ENCODE results near the gene SMKR1. TPM values are rescaled to one million over a fixed set of nuclear protein-coding genes. Genes with fewer than 3 reads are reported as not detected.
"Not testable (repeated sequence)": the region's sequence is repeated elsewhere in the genome, so short reads cannot be mapped to it uniquely, and the experiment has no call there.

SMKR1 gene
- polyA plus RNA-seq, 1 experiment, result 0.24 TPM

DNA sequence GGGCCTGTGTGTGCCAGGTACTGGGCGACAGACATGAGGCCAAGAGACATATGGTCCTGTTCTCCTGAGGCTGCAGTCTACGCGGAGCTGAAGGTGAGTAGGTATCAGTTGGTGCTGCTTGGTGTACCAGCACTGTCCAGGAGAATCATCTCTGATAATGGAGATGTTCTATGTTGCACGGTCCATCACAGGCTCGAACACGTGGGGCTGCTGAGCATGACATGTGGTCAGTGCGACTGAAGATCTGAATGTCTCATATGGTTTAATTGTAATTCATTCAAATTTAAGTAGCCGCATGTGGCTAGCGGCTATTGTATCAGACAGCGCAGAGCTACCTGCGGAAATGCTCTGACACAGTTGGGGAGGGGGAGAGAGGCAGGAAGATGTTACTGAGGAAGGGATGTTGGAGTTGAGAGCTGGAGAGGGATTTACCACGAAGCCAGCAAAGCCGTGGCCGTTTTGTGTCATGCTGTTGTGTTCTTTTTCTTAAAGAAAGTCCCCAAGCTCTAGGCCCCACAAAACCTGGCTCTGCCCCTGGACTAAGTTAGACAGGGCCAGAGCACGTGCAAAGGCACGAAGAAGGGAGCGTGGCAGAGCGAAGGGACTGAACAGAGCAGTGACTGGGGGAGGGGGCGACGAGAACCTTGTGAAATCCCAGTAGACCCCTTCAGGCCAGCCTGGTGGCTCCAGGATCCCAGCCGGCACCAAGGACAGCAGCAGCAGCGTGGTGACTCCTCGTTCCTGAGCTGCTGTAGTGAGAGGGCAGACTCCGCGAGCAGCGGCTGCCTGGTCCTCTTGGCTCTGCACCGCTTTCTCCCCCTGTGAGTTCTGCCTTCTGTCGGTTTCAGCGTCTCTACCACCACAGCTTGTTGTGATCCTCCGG lies 20.0 kb downstream of the SMKR1 start:
- H3K27me3 ChIP-seq (ENCODE audit: control insufficient read depth, insufficient read depth, low read length), result peaks cover 20% of the 10 kb centered on the region
- TF ChIP-seq, protein P1, sequence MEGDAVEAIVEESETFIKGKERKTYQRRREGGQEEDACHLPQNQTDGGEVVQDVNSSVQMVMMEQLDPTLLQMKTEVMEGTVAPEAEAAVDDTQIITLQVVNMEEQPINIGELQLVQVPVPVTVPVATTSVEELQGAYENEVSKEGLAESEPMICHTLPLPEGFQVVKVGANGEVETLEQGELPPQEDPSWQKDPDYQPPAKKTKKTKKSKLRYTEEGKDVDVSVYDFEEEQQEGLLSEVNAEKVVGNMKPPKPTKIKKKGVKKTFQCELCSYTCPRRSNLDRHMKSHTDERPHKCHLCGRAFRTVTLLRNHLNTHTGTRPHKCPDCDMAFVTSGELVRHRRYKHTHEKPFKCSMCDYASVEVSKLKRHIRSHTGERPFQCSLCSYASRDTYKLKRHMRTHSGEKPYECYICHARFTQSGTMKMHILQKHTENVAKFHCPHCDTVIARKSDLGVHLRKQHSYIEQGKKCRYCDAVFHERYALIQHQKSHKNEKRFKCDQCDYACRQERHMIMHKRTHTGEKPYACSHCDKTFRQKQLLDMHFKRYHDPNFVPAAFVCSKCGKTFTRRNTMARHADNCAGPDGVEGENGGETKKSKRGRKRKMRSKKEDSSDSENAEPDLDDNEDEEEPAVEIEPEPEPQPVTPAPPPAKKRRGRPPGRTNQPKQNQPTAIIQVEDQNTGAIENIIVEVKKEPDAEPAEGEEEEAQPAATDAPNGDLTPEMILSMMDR (IDR thresholded peaks at IDR 0.05; ENCODE audit: low read depth, low read length), result no peak
- ChIA-PET POLR2A (no interaction called here), CTCF (no interaction called here)
- no peaks in the 10 kb centered on the region for H3K9me3 ChIP-seq (ENCODE audit: control insufficient read depth, insufficient read depth, low read length)
- no peak overlapping the region for H3K27ac ChIP-seq (ENCODE audit: low read depth, low read length)
- H3K4me3 ChIP-seq (ENCODE audit: low read depth, low read length), result no peak overlapping the region
- DNase-seq (ENCODE audit: low read depth, low spot score), result no peak

DNA sequence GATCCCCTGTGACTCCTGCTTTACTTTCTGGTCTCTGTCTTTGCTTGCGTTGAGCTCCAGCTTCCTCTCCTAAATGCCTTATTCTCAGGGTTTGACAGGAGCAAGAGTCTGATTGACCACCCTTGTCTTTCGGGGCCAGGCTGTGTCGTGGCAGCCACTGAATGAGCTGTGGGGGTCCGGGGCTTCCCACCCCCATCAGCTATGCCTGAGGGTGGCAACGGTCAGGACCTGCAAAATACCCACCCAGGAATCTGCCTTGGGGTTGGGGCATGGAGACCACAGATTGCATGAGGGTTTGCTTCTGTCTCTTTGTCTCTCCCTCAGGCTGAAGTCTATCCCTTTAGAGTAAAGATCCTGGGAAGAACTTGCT lies 20.6 kb downstream of the SMKR1 start:
- ChIA-PET POLR2A (no interaction called here), CTCF (no interaction called here)
- no peak for DNase-seq (ENCODE audit: low read depth, low spot score)
- H3K27me3 ChIP-seq (ENCODE audit: control insufficient read depth, insufficient read depth, low read length), result peaks cover 20% of the 10 kb centered on the region
- H3K4me3 ChIP-seq (ENCODE audit: low read depth, low read length), result no peak overlapping the region
- TF ChIP-seq, protein P1 (IDR thresholded peaks at IDR 0.05; ENCODE audit: low read depth, low read length), result no peak
- H3K9me3 ChIP-seq (ENCODE audit: control insufficient read depth, insufficient read depth, low read length), result no peaks in the 10 kb centered on the region
- H3K27ac ChIP-seq (ENCODE audit: low read depth, low read length), result no peak overlapping the region

DNA sequence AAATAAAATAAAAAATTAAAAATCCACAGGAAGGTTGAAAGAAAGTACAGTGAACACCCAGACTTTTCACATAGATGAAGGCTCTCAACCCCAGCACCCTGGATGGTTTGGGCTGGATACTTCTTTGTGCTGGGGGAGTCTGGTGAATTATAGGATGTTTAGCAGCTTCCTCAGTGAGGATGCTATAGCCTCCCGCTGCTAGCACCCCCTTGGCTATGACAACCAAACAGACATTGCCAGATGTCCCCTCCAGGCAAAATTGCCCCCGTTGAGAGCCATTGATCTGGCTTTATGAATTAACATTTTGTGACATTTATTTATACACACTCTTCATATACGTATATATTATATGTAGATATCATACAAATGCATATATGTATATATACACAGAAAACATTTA lies 21.6 kb downstream of the SMKR1 start:
- no peaks in the 10 kb centered on the region for H3K9me3 ChIP-seq (ENCODE audit: control insufficient read depth, insufficient read depth, low read length)
- ChIA-PET CTCF (interaction anchor here (0.7 kb wide), 2 partner anchors 17 to 30 kb away, joined by 3 read pairs; no protein-coding TSS in a partner anchor), POLR2A (interaction anchor here (0.6 kb wide), 1 partner anchor 34 kb away, joined by 3 read pairs; no protein-coding TSS in a partner anchor)
- no peak overlapping the region for H3K27ac ChIP-seq (ENCODE audit: low read depth, low read length)
- peaks cover 20% of the 10 kb centered on the region for H3K27me3 ChIP-seq (ENCODE audit: control insufficient read depth, insufficient read depth, low read length)
- H3K4me3 ChIP-seq (ENCODE audit: low read depth, low read length), result no peak overlapping the region
- no peak for DNase-seq (ENCODE audit: low read depth, low spot score)
- TF ChIP-seq, protein P1 (IDR thresholded peaks at IDR 0.05; ENCODE audit: low read depth, low read length), result no peak

DNA sequence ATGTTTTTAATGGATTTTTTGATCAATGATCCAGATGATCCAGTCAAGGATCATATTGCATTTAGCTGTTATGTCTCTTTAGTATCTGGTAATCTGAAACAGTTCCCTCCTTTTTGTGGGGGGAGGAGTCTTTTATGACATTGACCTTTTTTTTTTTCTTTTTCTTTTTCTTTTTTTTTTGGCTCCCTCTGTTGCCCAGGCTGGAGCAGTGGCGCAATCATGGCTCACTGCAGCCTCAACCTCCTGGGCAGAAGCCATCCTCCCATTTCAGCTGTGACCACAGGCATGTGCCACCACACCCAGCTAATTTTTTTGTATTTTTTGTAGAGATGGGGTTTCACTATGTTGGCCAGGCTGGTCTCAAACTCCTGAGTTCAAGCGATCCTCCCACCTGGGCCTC lies 22.1 kb downstream of the SMKR1 start:
- H3K27ac ChIP-seq (ENCODE audit: low read depth, low read length); H3K4me3 ChIP-seq (ENCODE audit: low read depth, low read length); DNase-seq (ENCODE audit: low read depth, low spot score); H3K9me3 ChIP-seq (ENCODE audit: control insufficient read depth, insufficient read depth, low read length): not testable (repeated sequence)
- POLR2A ChIA-PET, result interaction anchor here (0.6 kb wide), 1 partner anchor 34 kb away, joined by 3 read pairs; no protein-coding TSS in a partner anchor
- CTCF ChIA-PET, result interaction anchor here (0.7 kb wide), 2 partner anchors 17 to 31 kb away, joined by 3 read pairs; no protein-coding TSS in a partner anchor
- peaks cover 20% of the 10 kb centered on the region for H3K27me3 ChIP-seq (ENCODE audit: control insufficient read depth, insufficient read depth, low read length)

DNA sequence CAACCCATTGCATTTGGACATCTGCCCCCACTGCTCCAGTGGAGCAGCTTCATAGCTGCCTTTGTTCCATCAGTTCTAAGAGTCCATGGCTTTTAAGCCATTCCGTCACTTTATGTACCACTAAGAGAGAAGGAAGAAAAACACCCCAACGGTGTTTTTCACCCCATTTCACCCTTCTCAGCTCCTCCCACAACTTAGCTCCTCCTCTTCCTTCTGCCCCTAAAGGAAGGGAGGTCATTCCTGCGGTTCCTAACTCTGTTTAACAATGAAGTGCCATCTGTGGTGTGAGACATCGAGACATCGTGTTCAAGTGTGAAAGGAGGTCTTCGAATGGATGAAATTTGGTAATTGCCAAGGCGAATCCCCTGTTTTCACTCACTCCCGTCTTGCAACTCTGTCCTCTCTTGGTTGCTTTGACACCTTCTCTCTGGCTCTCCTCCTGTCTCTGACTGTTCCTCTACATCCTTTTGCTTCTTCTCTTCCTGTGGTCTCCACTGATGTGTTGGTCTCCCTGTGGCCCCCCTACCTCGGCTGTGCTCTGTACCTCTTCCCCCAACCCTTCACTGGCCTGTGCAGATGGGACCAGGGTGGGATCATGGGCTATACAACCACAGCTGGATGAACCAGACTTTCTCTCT lies 23.0 kb downstream of the SMKR1 start:
- peaks cover 14% of the 10 kb centered on the region for H3K27me3 ChIP-seq (ENCODE audit: control insufficient read depth, insufficient read depth, low read length)
- CTCF ChIA-PET, result interaction anchor here (0.6 kb wide), 1 partner anchor 11 kb away, joined by 4 read pairs; no protein-coding TSS in a partner anchor
- no peak for DNase-seq (ENCODE audit: low read depth, low spot score)
- H3K9me3 ChIP-seq (ENCODE audit: control insufficient read depth, insufficient read depth, low read length), result no peaks in the 10 kb centered on the region
- H3K27ac ChIP-seq (ENCODE audit: low read depth, low read length), result no peak overlapping the region
- POLR2A ChIA-PET, result no interaction called here
- H3K4me3 ChIP-seq (ENCODE audit: low read depth, low read length), result no peak overlapping the region
- TF ChIP-seq, protein P1 (IDR thresholded peaks at IDR 0.05; ENCODE audit: low read depth, low read length), result no peak

Measured in AG04450 (cell line).